GM12891 (cell line): ENCODE data around the gene GPC3.

Experiments
- POLR2A ChIP-seq: IDR thresholded peaks from 2 replicates; pipeline ENCODE4 v1.6.1; 2011; ENCODE audit warnings: low read depth, low read length, control low read depth
- POLR2AphosphoS5 ChIP-seq: IDR thresholded peaks from 2 replicates; pipeline ENCODE4 v1.6.1; 2011; ENCODE audit warnings: low read depth, low read length, control low read depth
- SPI1 ChIP-seq: IDR thresholded peaks from 2 replicates; pipeline ENCODE4 v1.6.1; 2011; ENCODE audit warnings: low read depth, low read length, control low read depth

DNA sequence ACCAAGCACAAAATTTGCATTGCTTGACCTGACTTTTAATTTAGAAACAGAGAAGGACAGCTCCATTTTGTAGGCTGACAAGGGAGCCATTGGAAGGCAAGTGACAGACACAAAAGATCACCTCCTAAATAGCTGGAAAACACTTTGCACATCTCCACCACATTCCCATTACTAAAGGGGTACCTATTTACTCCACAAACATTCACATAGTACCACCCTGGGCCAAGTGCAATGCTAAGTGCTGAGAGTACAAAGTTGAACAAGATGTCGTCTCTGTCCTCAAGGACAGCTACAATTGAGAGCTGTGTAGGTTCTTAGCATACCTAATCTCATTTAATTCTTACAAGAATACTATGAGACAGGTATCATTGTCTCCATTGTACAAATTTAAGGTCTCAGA is 417.3 kb downstream of the GPC3 start:
- TF ChIP-seq POLR2AphosphoS5 (no peak), POLR2A (no peak), SPI1 (no peak)
